ENCODE results near the gene EBF4. TPM values are rescaled to one million over a fixed set of nuclear protein-coding genes. Genes with fewer than 3 reads are reported as not detected.

EBF4 gene
- polyA plus RNA-seq, 3 donors: 4.3 to 7.0 (median 4.7) TPM

Other genes with a start within 250 kb of the EBF4 start
- 100 to 1,000 TPM in 2 of 3 donors, 10 to 100 TPM in 1; 63.3 to 216 (median 151) TPM for gene SNRPB, start 222.0 kb upstream of the EBF4 start, polyA plus RNA-seq
- gene ZNF343, start 183.9 kb upstream of the EBF4 start, polyA plus RNA-seq: 1 to 10 TPM; 3.7 to 6.8 (median 3.8) TPM
- gene TMC2, start 156.2 kb upstream of the EBF4 start, polyA plus RNA-seq: under 1 TPM; 0.06 to 0.46 (median 0.45) TPM
- 100 to 1,000 TPM in 2 of 3 donors, 10 to 100 TPM in 1; 70.0 to 161 (median 105) TPM for gene NOP56, start 40.1 kb upstream of the EBF4 start, polyA plus RNA-seq
- gene IDH3B, start 28.6 kb upstream of the EBF4 start, polyA plus RNA-seq: 100 to 1,000 TPM in 1 of 3 donors, 10 to 100 TPM in 2; 59.1 to 116 (median 72.9) TPM
- 10 to 100 TPM in 2 of 3 donors, 1 to 10 TPM in 1; 3.6 to 56.0 (median 38.5) TPM for gene CPXM1, start 107.8 kb downstream of the EBF4 start, polyA plus RNA-seq
- gene C20orf141, start 122.2 kb downstream of the EBF4 start, polyA plus RNA-seq: 1 to 10 TPM in 2 of 3 donors, not detected in 1; 1.4 to 2.0 TPM
- gene TMEM239, start 123.6 kb downstream of the EBF4 start, polyA plus RNA-seq: not detected
- 10 to 100 TPM; 21.1 to 40.4 (median 36.3) TPM for gene PCED1A, start 147.9 kb downstream of the EBF4 start, polyA plus RNA-seq
- gene VPS16, start 148.0 kb downstream of the EBF4 start, polyA plus RNA-seq: 10 to 100 TPM; 25.1 to 34.2 (median 29.8) TPM
- 10 to 100 TPM; 15.7 to 31.1 (median 30.8) TPM for gene PTPRA, start 180.7 kb downstream of the EBF4 start, polyA plus RNA-seq

Data from adipose tissue (tissue), 3 donors.